Right cardiac atrium (tissue), 5 donors: Measurements from ENCODE around the gene MLN. TPM values are rescaled to one million over a fixed set of nuclear protein-coding genes. Genes with fewer than 3 reads are reported as not detected.
A peak's percentile ranks its signal among the peaks of the same experiment; 100 is the strongest.

Source experiments
- ATAC-seq, 2 donors: fragments of 200-7000 bp; cut with Tn5 transposase; one replicate each; pipeline versions ENCODE4 v1.8.0 to v1.9.1; 2020; ENCODE audit warnings: moderate library complexity in 2 of 2, mild to moderate bottlenecking in 1 of 2
- DNase-seq, 3 donors: peaks; one replicate each; pipeline ENCODE4 v3.0.0-alpha.2; 2020
- H3K27ac ChIP-seq: one replicate; pipeline ENCODE4 v1.5.1; 2013; ENCODE audit warnings: mild to moderate bottlenecking, low read length, control low read depth, moderate library complexity
- H3K27me3 ChIP-seq: one replicate; pipeline ENCODE4 v1.6.1; 2013; ENCODE audit not compliant: control insufficient read depth, insufficient read depth
- H3K4me1 ChIP-seq: one replicate; pipeline ENCODE4 v1.6.1; 2013; ENCODE audit warnings: low read length; ENCODE audit not compliant: control insufficient read depth, insufficient read depth
- H3K4me3 ChIP-seq: one replicate; pipeline ENCODE4 v1.5.1; 2013; ENCODE audit warnings: low read length, control low read depth
- H3K9me3 ChIP-seq: one replicate; pipeline ENCODE4 v1.6.1; 2013; ENCODE audit warnings: low read length; ENCODE audit not compliant: control insufficient read depth
- WGBS: extraction: QIAGEN DNeasy Blood & Tissue Kit; methylation state at CpG from one replicate; pipeline ENCODE4 v1.1.7; 2013; 5-methylcytosine and 5-hydroxymethylcytosine counted together
- intact Hi-C, 4 donors: fragments of 100-400 bp; cut with DNase I; formaldehyde crosslinking; loops; one replicate each; pipeline versions ENCODE4 v1.11.0 to v1.14.0; 2022 to 2023
- polyA plus RNA-seq: library from polyadenylated mRNA; stranded (reverse); fragments of 200-250 nt; gene quantifications from one replicate; pipeline ENCODE4 v1.2.3, GENCODE V29; 2013
- total RNA-seq, 4 donors: library from RNA; stranded (reverse); fragmentation: NEBNext Ultra II Directional; extraction: Animal tissue kit (Norgen Biotek cat#: 25700); gene quantifications; one replicate each; pipeline ENCODE4 v1.2.1, GENCODE V29; 2021
- donor health status: healthy with polysubstance abuse.
- donor health status: DM: no; HTN: yes; CAD: no.
- donor health status: DM: no; HTN: no; CAD: no.
- donor health status: DM: no; HTN: yes; CAD: no; lungs with severe emphysema.
- donor health status: DM: yes; HTN: yes; CAD: no.

The MLN gene
- total and polyA plus RNA-seq, 5 donors: not detected

DNA sequence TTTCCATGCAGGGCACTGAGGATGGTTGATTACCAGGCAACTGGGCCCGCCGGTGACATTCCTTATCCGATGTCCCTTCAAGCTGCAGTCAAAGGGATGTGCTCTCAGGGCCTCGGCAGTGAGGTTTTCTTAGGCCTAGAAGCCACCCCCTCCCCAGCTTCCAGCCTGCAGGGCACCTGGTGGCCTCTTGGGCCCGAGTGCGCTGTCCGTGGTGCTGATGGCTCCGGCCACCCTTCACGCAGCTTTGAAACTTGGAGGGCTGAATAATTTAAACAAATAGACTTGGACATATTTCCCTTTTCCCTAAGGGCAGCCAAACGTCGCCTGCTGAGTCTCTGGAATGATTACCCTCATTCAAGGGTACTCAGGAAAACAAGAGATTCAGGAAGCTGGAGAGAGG, 8.9 kb upstream of the MLN start:
- Histone ChIP-seq H3K4me1 (no peaks in the 10 kb centered on the region), H3K27ac (no peak overlapping the region), H3K4me3 (no peak overlapping the region), H3K9me3 (no peaks in the 10 kb centered on the region), H3K27me3 (no peaks in the 10 kb centered on the region)
- DNase-seq (peak; percentile 41 to 80 (median 75)), ATAC-seq (peak in 1 of 2 donors; percentile 21)
- intact Hi-C loops: no loop called here
- 4% methylated on average over 11 of the region's 11 CpGs for WGBS

DNA sequence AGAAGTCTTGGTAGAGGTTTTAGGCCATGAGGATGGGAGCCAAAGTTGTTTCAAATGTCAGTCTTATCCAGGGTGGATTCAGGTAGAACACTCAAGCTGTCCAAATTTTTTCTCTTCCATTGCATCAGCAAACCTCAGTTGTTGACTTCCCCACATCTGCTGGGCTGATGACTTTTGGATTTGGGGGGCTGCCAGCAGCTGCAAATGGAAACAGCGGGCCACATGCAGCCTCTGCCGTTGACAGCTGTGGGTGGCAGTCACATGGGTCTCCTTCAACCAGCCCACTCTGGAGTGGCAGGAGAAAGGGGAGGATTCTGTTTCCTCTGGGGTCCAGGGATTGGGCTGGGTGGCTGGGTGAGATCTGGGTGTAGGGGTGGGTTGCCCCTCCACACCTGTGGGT, 5.8 kb upstream of the MLN start:
- H3K27ac ChIP-seq: no peak overlapping the region
- no peak for ATAC-seq
- H3K4me1 ChIP-seq: no peaks in the 10 kb centered on the region
- DNase-seq: no peak
- H3K4me3 ChIP-seq: no peak overlapping the region
- no peaks in the 10 kb centered on the region for H3K9me3 ChIP-seq
- whole genome bisulfite sequencing: 18% methylated on average over 2 of the region's 2 CpGs
- no peaks in the 10 kb centered on the region for H3K27me3 ChIP-seq
- intact Hi-C loops: no loop called here

GRCh38 chr6:33808641-33809180, 4.9 kb upstream of the MLN start:
- no peak overlapping the region for H3K27ac ChIP-seq
- H3K4me1 ChIP-seq: no peaks in the 10 kb centered on the region
- WGBS: 55% methylated on average over 8 of the region's 8 CpGs
- H3K27me3 ChIP-seq: no peaks in the 10 kb centered on the region
- intact Hi-C loops: no loop called here
- H3K9me3 ChIP-seq: no peaks in the 10 kb centered on the region
- H3K4me3 ChIP-seq: no peak overlapping the region
- ATAC-seq (no peak), DNase-seq (no peak)

- no peak overlapping the region for H3K4me3 ChIP-seq
- H3K9me3 ChIP-seq: no peaks in the 10 kb centered on the region
- H3K4me1 ChIP-seq: no peaks in the 10 kb centered on the region
- peak in 1 of 2 donors; percentile 21 for ATAC-seq
- intact Hi-C loops: no loop called here
- no peak overlapping the region for H3K27ac ChIP-seq
- WGBS: 45% methylated on average over 6 of the region's 6 CpGs
- H3K27me3 ChIP-seq: no peaks in the 10 kb centered on the region
- no peak for DNase-seq
Measured at GRCh38 chr6:33807606-33808005, 3.8 kb upstream of the MLN start.

- 81% methylated on average over 9 of the region's 9 CpGs for WGBS
- H3K27me3 ChIP-seq: no peaks in the 10 kb centered on the region
- H3K4me1 ChIP-seq: no peaks in the 10 kb centered on the region
- no peak overlapping the region for H3K27ac ChIP-seq
- H3K9me3 ChIP-seq: no peaks in the 10 kb centered on the region
- no peak for DNase-seq
- H3K4me3 ChIP-seq: no peak overlapping the region
- no peak for ATAC-seq
- intact Hi-C loops: no loop called here
Measured at GRCh38 chr6:33806841-33807240, 3.0 kb upstream of the MLN start.

DNA sequence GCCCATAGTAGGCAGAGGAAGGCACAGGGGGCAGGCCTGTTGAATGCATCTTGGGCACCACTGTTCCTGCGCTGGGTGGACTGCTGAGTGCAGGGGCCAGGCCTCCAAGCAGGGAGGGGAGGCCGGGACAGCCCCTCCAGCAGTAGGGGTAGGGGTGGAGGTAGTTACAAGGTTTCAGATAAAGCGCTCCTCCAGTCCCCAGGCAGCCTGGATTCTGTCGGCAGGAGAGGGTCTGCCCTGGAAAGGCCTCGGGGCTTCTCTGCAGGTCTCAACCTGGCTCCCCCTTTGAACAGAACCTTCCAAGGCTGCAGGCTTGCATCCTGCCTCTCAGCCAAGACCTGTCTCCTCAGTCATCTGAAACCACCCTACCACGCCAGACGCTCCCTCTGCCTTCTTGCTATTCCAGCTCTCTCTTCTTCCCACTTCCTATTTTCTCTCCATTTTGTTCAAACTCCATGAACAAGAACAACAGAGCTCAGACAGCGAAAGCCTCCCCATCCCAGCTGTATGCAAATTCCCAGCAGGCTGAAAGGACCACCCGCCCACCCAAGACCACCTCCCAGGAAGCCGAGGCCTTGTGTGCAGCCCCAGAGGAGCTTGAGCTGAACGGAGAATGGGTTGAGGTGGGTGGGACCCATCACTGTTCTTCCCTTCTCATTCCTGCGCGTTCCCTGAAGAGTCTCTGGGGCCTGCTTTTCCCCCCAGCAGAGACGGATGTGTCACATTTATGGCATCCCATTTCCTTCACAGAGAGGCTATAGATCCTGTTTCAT, 1.4 kb downstream of the MLN start:
- no peaks in the 10 kb centered on the region for H3K4me1 ChIP-seq
- intact Hi-C loops: no loop called here
- no peak for ATAC-seq
- H3K9me3 ChIP-seq: no peaks in the 10 kb centered on the region
- no peak overlapping the region for H3K27ac ChIP-seq
- DNase-seq: no peak
- WGBS: 69% methylated on average over 14 of the region's 14 CpGs
- no peaks in the 10 kb centered on the region for H3K27me3 ChIP-seq
- no peak overlapping the region for H3K4me3 ChIP-seq

- intact Hi-C loops: no loop called here
- DNase-seq: no peak
- Histone ChIP-seq H3K27ac (no peak overlapping the region), H3K4me1 (no peaks in the 10 kb centered on the region), H3K27me3 (no peaks in the 10 kb centered on the region), H3K4me3 (no peak overlapping the region), H3K9me3 (no peaks in the 10 kb centered on the region)
- ATAC-seq: no peak
- 79% methylated on average over 5 of the region's 5 CpGs for WGBS
Measured at GRCh38 chr6:33801611-33802010, 2.2 kb downstream of the MLN start.

- H3K27ac ChIP-seq: no peak overlapping the region
- DNase-seq (no peak), ATAC-seq (no peak)
- H3K27me3 ChIP-seq: no peaks in the 10 kb centered on the region
- H3K9me3 ChIP-seq: no peaks in the 10 kb centered on the region
- no peaks in the 10 kb centered on the region for H3K4me1 ChIP-seq
- 77% methylated on average over 13 of the region's 13 CpGs for WGBS
- intact Hi-C loops: no loop called here
- H3K4me3 ChIP-seq: no peak overlapping the region
Measured at GRCh38 chr6:33800248-33800969, 3.4 kb downstream of the MLN start.

DNA sequence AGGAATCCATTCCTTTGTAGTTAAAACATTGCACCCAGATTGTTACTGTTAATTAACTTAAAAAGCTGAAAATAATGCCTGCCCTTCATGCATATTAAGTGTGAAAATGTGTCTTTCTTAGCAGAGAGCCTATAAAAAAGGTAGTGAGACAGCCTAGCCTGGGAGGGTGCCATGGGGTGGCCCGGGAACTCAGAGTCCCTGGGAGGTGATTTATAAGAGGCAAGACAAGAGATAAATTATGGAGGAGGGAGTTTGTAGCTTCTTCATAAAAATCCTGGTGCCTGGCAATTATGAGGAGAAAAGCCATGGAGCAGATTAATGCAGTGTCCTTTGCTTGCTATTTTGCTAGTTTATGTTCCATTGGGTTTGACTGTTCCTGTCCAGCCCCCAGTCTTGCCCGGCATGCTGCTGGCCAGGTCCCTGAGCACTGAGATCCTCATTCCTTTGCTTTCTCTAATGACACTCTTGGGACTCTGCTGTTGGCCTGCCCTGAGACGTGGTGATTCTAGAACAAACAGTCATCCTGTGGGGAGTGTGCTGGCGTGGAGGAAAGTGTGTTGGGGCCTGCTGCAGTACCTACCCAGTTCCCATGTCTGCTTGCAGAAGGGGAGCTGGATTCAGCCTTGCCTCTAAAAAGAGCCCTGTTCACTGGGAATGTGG, 4.2 kb downstream of the MLN start:
- no peak for DNase-seq
- Histone ChIP-seq H3K4me3 (no peak overlapping the region), H3K27me3 (no peaks in the 10 kb centered on the region), H3K4me1 (no peaks in the 10 kb centered on the region), H3K9me3 (no peaks in the 10 kb centered on the region), H3K27ac (no peak overlapping the region)
- ATAC-seq: no peak
- 57% methylated on average over 4 of the region's 4 CpGs for WGBS
- intact Hi-C loops: no loop called here

DNA sequence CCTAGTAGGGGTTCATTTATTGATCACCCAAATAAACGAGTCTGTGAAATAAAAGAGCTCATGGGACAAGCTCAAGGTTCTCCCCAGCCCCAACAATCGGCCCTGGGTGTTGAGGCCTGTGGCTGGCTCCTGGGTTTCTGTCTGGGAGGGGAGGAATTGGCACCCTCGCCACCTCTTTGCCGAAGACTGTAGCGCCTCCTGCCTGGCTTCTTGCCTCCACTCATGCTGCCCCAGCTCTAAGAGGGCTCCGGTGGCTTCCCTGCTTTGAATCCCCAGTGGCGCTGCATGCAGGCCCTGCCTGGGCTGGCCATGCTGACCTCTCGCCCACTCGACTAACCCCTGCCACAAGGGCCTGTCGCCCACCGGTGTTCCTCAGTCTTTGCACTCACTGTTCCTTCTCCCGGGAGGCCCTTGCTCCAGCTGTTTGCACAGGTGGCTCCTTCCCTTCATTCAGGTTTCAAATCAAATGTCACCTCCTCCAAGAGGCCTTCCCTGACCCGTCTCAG, 5.4 kb downstream of the MLN start:
- no peak for ATAC-seq
- 79% methylated on average over 13 of the region's 13 CpGs for WGBS
- no peaks in the 10 kb centered on the region for H3K27me3 ChIP-seq

More for the DNA sequence above, 5.4 kb downstream of the MLN start:
- DNase-seq: no peak
- Histone ChIP-seq H3K27ac (no peak overlapping the region), H3K9me3 (no peaks in the 10 kb centered on the region), H3K4me1 (no peaks in the 10 kb centered on the region), H3K4me3 (no peak overlapping the region)
- intact Hi-C loops: no loop called here
